ENCODE measurements around the gene LRP5.
"Not testable (repeated sequence)": the region's sequence is repeated elsewhere in the genome, so short reads cannot be mapped to it uniquely, and the experiment has no call there.

LRP5 gene

DNA sequence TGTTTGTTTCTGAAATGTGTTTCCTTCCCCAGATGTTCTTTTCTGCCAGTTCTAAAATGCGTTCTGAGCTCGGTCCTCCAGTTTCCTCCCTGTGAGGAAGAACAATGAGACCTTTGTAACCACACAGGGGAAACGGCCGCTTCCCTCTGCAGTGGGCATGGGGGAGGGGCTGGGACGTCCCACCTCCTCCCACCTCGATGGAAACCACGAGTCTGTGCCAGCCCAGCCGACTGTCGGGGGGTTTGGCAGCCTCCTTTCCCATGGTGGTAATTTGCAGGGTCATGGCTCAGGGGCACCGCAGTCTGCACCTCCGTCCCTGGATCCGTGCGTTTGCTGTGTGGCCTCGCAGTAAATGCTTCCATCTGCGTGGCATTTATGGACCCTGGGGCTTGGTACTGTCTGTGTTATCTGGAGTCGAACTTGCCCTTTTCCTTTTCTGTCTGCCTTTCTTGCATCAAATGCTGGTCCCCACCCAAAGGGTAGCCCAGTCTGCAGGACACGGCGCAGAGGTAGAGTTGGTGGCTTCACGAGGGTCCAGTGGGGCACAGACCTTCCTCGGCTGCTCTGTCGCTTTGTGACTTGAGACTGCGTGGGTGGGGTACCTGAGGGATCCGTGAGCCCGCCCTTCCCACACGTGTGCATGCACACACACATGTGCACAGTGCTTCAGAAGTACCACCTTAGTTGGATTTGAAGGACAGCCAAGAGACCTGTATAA is 16.1 kb downstream of the LRP5 start:
- peak in 1 of 2 donors; percentile 20 for DNase-seq (ENCODE audit: low read depth in 2 of 2)

DNA sequence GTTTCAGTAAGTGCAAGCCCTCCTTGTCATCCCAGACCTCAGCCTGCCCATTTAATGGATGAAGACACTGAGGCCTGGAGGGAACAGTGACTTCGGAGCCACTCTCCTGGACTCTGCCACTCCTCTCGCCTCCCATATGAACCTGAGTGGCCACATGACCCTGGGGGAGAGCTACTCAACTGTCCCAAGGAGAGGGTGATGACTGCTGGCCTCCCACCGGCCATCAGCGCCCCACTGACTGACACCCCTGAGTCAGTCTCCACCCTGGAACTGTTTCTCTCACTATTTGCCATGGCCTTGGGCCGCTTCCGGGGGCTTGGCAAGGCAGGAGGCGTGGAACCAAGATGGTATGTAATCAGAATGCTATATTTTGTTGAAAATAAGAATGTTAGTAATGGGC is 17.1 kb downstream of the LRP5 start:
- DNase-seq (ENCODE audit: low read depth in 2 of 2), result no peak

DNA sequence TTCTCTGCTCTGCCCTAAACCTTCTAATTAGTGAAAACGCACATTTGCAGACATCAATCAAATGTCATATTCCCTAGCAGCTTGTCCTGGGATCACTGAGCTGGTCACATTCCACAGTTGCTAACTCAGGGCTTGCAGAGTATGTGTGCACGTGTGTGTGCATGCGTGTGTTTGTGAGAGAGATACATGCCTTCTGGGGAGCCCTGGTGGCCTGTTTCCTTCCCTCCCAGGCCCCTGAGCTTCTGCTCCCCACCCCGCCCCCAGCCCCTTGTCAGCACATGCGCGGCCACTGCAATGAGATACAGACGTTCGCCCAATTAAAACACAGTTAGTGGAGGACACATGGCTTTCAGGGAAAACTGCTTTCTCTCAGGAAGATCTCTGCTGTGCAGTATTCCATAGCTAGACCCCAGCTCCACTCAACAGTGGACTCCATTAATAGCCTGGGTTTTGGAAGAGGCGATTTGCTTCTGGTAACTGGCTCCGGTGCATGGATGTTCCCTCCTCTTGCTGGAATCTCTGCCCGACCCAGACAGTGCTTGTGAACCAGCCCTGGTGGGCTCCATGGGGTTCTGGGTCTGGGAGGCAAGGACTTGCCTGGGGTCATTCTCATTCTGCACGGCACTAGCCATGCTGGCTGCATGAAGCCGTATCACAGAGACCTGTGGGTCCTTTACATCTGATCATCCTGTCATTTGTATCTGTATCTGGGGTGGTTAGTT is 17.7 kb downstream of the LRP5 start:
- no peak for DNase-seq (ENCODE audit: low read depth in 2 of 2)

DNA sequence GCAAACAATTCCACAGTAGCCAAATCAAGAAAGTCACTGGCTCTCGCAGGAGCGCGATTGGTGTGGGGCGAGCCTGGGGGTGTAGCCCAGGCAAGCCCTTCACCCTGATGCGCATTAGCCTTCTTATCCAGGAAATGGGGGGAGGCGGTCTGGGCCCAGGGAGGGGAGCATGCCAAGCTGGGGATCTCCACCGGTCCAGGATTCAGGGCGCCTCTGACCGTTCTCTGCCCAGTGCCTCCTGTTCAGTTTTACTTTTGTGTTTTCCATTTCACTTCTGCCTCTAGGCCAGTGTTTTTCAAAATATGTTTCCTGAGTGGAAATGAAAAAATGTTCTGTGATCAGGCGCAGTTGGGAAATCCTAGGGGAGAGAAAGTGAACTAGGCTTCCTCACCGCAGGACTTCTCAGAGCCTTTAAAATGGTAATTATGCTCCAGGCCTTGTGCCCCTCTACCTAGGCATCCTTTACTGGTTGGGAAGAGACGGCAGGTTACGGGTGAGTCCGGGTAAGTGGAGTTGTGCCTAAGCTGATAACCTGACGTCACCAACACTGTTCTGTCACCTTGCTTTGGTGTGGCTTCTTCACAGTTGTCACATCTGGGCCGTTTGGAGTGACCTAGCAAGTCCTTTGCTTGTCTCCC is 18.4 kb downstream of the LRP5 start:
- no peak for DNase-seq (ENCODE audit: low read depth in 2 of 2)

DNA sequence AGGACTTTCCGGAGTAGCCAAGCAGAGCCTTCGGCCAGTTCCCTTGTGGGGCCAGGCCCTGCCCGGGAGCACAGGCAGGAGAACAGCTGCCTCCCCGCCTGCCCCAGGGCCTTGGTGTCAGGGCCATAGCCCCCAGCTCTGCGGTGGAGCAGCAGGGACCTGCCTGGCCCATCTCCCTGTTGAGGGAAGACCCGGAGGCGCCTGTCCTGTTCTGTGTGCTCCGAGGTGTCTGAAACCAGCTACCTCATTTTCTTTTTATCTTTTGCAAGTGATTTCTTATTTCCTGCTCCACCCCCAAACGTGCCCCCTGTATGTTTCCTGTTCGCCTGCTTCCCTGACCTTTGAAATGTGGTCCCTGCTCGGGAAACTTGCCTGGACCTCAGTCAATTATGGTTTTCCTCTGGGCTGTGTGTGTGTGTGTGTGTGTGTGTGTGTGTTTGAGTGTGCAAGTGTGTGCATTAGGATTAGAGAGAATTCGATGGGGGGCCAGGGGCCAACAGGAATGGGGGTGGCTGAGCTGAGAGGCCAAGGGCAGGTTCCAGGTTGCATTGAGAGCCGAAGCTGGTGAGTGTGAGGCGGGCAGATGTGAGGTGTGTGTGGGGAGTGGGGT is 19.1 kb downstream of the LRP5 start:
- DNase-seq (ENCODE audit: low read depth in 2 of 2), result no peak

DNA sequence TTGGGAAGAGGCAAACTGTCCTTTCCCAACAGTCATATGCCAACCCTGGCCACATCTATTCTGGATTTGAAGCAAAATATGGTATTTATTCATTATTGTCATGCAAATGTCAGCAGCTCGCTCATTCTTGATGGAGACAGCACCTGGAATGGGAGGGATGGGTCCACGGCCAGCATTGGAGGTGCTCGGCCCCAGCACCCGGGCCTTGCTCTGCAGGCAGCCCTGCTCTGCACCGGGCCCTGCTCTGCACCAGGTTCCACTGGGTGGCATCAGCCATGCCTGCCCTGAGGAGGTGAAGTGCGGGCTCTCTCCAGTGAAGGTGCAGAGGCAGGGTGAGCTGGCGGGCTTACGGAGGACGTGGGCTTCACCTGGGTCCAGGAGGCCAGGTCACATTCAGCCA is 19.8 kb downstream of the LRP5 start:
- no peak for DNase-seq (ENCODE audit: low read depth in 2 of 2)

DNA sequence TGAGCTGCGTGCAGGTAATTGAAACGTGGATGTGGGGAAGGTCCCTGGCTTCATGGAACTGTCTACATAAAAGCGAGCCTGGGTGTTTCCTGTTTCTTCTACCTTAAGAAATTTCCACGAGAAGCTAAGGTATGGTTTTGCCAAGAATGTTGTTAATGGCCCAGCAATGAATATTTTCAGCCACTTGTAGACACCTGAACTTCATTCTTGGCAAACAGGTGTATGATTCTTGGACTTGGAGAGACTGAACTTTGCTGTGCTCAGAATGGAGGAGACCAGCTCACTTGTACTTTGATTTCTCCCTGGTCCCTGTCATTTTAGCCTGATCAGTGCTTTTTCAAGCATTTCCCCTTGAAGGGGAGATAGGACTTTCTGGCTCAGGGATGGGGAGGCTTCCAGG is 20.8 kb downstream of the LRP5 start:
- no peak for DNase-seq (ENCODE audit: low read depth in 2 of 2)

DNA sequence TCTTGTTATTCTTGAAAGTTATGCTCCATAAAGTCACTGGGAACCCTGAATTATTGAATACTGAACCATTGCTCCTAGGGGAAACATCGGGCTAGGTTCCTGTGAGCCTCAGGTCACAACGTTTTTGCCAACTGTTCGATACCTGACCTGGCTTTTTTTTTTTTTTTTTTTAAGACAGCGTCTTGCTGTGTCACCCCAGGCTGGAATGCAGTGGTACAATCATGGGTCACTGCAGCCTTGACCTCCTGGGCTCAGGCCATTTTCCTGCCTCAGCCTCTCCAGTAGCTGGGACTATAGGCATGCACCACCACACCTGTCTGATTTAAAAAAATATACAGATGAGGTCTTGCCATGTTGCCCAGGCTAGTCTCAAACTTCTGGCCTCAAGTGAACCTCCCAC is 22.5 kb downstream of the LRP5 start:
- no peak for DNase-seq (ENCODE audit: low read depth in 2 of 2)

DNA sequence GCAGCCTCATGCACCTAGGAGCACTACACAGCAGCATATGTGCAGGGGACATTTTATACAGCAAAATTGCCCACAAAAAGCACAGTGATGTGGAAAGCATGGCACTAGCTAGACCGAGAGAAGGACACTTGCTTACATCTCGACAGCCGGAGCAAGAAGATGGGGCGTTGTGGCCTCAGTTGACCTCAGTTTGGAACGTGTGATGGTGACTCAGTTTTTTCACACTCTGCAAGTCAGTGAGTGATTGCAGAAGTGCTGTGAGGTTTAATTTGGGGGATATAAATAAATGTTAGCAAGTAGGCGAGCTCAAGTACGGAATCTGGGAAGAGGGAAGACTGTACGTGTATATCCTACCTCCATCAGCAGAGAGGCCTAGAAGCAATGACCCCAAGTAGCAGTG is 23.3 kb downstream of the LRP5 start:
- no peak for DNase-seq (ENCODE audit: low read depth in 2 of 2)

DNA sequence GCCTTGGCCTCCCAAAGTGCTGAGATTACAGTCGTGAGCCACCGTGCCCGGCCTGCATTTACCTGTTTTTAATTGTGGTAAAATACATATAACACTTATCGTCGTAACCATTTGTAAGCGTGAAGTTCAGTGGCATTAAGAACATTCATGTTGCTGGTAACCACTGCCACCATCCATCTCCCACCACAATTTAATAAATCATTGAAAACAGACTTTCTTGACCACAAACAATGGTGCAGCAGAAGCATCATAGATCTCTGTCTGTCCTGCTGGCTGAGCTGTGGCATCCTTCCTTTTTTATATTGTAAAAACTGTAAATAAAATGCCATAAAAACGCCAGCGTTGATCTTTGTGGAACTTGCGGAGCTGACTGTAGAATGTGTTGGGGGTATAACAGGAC is 24.3 kb downstream of the LRP5 start:
- no peak for DNase-seq (ENCODE audit: low read depth in 2 of 2)

DNA sequence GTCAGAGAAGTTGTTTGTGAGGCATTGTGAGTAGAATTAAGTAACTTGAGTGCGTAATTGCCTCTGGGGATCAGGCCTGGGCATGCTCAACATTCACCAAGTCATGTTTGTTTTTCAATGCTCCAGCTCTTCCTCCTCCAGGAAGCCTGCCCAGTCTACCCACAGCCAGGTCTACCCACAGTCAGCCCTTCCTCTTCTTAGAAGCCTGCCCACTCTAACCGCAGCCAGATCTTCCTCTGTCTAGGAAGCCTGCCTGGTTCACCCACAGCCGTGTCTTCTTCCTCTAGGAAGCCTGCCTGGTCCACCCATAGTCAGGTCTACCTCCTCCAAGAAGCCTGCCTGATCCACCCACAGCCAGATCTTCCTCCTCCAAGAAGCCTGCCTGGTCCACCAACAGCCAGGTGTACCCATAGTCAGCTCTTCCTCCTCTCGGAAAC is 25.0 kb downstream of the LRP5 start:
- DNase-seq (ENCODE audit: low read depth in 2 of 2), result no peak

DNA sequence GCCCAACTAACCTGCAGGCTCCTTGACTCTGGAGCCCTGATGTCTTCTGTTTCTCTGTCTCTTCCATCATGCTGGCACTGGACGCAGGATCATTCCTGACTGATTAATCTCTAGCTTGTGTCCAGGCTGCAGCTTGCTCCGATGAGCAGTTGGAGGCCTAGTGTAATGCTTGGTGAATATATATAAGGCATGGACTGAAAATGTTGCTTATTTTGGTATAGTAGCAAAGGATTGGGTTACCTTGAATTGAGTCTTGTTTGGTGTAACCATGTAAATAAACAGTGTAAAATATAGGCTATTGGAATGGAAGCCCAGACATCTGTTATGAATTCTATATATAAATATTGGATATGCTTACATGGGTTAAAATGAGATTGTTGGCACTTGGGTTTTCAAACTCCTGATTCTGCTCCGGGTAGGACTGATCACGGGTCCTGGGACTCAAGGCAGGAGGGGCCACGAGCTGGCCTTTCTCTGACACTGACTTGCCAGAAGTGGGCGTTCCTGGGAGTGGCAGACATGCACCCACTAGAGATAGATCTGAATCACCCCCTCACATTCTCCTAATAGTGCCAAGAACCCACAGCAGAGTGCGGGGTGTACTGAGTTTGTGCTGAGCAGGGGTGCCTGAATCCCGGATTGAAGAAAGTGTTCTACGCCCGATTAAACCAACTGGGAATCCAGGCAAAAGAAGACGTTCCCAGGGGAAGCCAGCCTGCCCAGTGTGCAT is 25.8 kb downstream of the LRP5 start:
- DNase-seq (ENCODE audit: low read depth in 2 of 2), result no peak

DNA sequence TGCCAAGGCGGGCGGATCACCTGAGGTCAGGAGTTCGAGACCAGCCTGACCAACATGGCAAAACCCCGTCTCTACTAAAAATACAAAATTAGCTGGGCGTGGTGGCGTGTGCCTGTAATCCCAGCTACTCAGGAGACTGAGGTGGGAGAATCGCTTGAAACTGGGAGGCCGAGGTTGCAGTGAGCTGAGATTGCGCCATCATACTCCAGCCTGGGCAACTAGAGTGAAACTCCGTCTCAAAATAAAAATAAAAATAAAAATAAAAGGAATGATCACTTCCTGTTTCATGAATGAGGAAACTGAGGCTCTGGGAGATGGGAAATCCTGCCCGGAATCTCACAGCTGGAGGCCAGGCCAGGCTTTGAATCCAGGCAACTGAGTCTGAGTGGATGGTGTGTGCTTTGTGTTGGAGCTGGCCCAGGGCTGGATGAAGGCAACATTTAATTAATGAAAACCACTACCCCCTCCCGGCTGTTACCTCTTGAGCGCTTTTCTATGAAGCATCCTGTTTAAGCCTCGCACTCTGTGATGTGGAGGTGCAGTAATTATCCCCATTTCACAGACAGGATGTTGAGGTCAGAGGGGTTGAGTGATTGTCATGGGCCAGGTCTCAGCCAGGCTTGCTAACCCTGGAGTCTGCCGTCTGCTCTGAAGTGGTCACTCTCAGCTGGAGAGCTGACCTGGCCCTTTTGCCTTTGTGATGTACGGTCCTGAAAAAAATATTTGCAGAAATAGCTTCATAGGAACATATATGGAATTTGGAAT is 27.8 kb downstream of the LRP5 start:
- DNase-seq (ENCODE audit: low read depth in 2 of 2), result no peak

DNA sequence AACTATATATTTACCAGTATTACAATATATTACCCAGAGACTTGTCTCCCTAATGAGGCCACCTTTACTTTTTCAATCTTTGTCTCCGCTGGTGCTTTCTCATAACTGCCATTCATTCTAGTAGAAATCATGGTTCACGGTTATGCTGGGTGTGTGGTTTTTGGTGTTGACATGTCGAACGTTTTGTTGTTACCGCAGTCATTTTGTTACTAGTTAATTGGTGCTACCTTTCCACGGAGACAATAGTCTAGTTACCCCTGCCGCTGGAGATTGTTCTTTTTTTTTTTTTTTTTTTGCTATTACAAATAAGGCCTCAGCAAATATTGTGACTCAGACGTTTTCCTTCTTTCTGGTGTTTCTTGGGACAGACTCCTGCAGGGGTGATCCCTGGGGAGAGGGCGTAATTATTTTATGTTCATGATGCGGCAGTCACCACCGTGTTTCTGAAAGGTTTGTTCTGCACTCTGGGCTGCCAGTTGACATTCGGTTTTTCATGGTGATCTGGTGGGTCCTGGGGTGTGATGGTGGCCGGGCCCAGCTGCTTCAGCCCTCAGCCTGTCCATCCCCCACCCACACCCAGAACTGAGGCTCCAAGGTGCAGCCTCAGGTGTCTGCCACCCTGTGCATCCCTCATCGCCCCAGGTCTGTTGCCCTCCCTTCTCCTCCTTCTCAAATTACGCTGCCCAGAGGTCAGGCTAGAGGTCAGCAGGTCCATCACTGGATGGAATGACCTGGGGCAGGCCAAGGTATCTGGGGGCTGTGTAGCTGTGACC is 28.6 kb downstream of the LRP5 start:
- no peak for DNase-seq (ENCODE audit: low read depth in 2 of 2)

DNA sequence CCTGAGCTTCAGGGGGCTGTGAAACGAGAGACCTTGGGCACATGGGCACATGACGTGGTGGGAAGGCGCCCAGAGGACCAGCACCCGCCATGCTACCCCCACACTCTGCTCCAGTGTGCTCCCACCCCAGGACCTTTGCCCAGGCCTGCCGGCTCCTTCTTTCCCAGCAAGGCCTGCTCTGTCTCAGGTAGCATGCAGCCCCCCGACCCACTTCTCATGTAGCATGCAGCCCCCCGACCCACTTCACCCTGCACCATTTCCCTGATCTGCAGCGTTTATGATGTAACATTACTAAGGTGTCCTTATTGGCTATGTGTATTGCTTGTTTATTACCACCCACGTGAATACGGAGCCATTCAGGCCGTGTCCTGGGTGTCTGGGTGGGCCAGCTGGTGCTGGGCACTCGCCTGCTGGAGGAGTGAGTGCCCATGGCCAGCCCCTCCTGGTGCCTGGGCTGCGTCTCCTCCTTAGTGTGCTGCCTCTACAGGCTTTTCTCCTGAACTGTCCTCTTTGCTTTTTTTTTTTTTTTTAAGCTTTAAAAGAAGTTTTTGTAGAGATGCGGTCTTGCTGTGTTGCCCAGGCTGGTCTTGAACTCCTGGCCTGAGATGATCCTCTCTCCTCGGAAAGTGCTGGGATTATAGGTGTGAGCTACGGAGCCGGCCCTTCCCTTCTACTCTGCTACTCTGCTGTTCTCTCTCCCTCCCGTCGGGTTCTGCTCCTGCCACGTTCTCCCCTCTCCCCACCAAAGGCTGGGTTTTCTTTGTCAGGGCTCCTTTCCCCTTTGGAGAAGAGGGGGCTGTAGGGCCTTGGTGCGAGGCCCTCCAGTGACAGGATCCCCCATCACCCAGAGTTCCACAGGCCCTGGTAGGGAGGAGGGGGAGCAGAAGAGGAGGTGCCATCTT is 29.4 kb downstream of the LRP5 start:
- DNase-seq (ENCODE audit: low read depth in 2 of 2), result no peak

DNA sequence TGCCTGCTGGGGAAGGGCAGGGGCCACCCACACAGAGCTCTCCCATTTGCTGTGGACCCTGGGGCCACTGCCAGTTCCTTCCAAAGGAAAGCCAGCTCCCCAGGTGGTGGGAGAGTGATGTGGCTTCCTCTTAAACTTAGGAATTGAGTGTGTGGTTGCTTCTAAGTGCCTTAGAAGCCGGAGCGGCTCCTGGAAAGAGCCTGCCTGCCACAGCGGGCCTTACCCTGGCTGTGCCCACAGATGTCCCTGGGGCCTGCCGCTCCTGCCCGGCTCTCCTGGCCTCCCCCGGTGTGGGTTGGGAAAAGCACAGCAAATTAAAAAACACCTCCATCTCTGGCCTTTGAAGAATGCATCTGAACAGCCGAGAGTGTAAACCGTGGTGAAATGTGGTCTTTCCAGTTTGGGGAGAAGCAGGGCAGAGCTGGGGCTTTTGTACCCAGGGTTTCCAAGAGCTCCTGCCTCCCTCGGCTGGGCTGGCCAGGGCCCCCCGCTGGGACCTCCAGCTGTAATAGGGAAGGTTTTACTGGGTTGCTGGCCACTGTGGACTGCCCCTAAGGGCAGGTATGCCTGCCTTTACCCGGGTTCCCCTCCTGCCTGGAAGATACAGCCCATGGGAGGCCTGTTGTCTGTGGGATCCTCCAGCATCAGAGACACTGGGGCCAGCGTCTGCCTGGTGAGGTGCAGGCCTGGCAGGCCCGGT is 30.2 kb downstream of the LRP5 start:
- DNase-seq (ENCODE audit: low read depth in 2 of 2), result no peak

DNA sequence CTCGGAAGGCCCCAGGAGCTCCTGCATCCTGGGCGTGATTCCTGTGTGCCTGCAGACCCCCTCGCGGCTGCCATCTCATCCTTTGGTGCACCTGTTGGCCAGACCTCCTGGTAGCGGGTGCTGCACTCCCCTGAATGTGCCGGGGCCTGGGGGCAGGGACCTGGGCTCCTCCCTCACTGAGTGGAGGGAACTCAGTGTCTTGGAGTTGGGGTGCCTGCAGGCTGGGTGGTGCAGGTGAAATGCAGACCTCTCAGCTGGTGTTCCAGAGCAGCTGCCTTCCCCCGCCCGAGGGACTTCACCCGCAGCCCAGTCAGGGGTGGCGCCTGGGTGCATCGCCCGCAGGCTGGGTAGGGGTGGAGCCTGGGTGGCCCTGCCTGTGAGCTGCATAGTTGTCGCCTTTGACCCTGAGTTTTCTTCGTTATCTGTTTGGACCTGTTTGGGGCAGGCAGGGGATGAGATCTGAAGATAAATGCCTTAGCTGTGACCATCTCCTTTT is 31.4 kb downstream of the LRP5 start:
- no peak for DNase-seq (ENCODE audit: low read depth in 2 of 2)

DNA sequence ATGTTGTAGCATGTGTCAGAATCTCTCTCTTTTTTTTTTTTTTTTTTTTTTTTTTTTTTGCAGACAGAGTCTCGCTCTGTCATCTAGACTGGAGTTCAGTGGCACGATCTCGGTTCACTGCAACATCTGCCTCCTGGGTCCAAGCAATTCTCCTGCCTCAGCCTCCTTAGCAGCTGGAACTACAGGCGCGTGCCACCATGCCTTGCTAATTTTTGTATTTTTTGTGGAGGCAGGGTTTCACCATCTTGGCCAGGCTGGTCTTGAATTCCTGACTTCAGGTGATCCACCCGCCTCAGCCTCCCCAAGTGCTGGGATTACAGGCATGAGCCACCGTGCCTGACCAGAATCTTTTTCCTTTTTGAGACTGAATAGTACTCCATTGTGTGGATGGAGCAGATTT is 32.4 kb downstream of the LRP5 start:
- not testable (repeated sequence) for DNase-seq (ENCODE audit: low read depth in 2 of 2)
